ENCODE data around the gene SMOC2. TPM values are rescaled to one million over a fixed set of nuclear protein-coding genes. Genes with fewer than 3 reads are reported as not detected.

SMOC2 gene
- polyA plus RNA-seq, 2 of the 4 experiments (the other 2 are of a cell fraction) = not detected

DNA sequence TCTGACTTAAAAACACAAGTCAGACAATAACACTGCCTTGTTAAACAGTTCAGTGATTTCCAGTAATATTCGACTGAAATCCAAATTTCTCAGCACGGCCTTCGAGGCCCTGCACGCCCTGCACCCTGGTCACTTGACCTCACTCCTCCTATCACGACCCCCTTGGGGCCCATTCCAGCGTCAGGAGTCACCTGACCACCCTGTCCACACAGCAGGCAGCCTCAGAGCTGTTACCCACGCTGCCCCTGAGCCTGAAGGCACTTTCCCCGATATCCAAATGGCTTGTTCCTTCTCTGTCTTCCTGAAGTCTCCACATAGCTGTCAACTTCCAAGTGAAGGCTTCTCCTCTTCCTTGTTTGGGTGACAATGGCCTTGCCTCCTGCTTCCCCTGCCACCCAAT is 33.1 kb upstream of the SMOC2 start:
- Histone ChIP-seq H3K4me1 (no peaks in the 10 kb centered on the region), H3K4me2 (no peak overlapping the region), H3K27ac (no peak overlapping the region), H3K4me3 (no peak overlapping the region), H3K9me3 (no peaks in the 10 kb centered on the region)
- ChIA-PET POLR2A (no interaction called here), CTCF (no interaction called here)
- no peak for DNase-seq (ENCODE audit: low read depth in 1 of 2, low spot score in 1 of 2)
- WGBS (ENCODE audit: missing lambda C conversion rate) = 6% methylated on average over 8 of the region's 8 CpGs
- no peak for FAIRE-seq
- ATAC-seq = no peak
- TF ChIP-seq, protein P1, sequence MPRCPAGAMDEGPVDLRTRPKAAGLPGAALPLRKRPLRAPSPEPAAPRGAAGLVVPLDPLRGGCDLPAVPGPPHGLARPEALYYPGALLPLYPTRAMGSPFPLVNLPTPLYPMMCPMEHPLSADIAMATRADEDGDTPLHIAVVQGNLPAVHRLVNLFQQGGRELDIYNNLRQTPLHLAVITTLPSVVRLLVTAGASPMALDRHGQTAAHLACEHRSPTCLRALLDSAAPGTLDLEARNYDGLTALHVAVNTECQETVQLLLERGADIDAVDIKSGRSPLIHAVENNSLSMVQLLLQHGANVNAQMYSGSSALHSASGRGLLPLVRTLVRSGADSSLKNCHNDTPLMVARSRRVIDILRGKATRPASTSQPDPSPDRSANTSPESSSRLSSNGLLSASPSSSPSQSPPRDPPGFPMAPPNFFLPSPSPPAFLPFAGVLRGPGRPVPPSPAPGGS (IDR thresholded peaks at IDR 0.05) = no peak
- TF ChIP-seq EHMT2 (IDR thresholded peaks at IDR 0.05; ENCODE audit: low read depth) (no peak), EHF (CRISPR knock-in tag; IDR thresholded peaks at IDR 0.05) (no peak), CBX2 (IDR thresholded peaks at IDR 0.05; ENCODE audit: borderline replicate concordance, low read depth) (no peak), SMC3 (IDR thresholded peaks at IDR 0.05) (no peak), TP53 (CRISPR knock-in tag; IDR thresholded peaks at IDR 0.05) (no peak), POLR2A (IDR thresholded peaks at IDR 0.05; ENCODE audit: low read length) (no peak), RCOR1 (IDR thresholded peaks at IDR 0.05; ENCODE audit: low read depth, low read length) (no peak), FOSL2 (IDR thresholded peaks at IDR 0.05) (no peak), FOSL2 (CRISPR knock-in tag; IDR thresholded peaks at IDR 0.05) (no peak)
- TF ChIP-seq, protein P2, sequence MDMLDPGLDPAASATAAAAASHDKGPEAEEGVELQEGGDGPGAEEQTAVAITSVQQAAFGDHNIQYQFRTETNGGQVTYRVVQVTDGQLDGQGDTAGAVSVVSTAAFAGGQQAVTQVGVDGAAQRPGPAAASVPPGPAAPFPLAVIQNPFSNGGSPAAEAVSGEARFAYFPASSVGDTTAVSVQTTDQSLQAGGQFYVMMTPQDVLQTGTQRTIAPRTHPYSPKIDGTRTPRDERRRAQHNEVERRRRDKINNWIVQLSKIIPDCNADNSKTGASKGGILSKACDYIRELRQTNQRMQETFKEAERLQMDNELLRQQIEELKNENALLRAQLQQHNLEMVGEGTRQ (IDR thresholded peaks at IDR 0.05) = no peak

DNA sequence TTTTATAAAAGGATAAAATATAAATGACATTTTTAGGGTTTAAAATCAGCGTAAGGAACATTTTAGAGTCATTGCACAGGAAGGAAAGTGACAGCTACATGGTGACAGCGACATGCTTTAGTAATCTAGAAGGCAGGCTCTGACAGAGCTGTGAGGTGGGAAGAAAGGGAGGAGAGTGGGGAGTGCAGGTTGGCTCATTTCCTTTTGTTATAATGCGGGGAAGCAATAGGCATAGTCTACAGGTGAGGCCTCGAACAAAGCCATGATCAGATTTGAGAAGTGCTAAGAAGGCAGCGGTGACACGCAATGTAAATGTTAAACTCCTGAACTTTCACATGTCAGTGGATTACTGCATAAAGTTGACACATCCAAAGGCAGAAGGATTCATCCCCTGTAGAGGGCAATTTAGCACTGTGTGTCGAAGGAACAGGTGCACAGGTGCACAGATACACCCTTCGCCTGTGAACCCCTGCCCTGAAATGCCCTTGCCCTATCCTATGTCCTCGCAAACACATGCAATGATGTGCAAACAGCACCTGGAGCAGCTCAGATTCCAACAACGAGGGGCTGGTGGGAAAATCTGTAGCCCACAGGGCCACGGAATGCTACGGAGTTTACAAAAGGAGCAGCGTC is 32.4 kb upstream of the SMOC2 start:
- Histone ChIP-seq H3K27ac (no peak overlapping the region), H3K4me2 (no peak overlapping the region), H3K4me3 (no peak overlapping the region), H3K9me3 (no peaks in the 10 kb centered on the region), H3K4me1 (no peaks in the 10 kb centered on the region)
- no peak for FAIRE-seq
- ChIA-PET POLR2A (no interaction called here), CTCF (no interaction called here)
- TF ChIP-seq ESRRA (IDR thresholded peaks at IDR 0.05; ENCODE audit: borderline replicate concordance, low read length) = no peak
- TF ChIP-seq SMC3 (IDR thresholded peaks at IDR 0.05) = no peak
- TF ChIP-seq KDM5A (IDR thresholded peaks at IDR 0.05) = no peak
- no peak for TF ChIP-seq EHMT2 (IDR thresholded peaks at IDR 0.05; ENCODE audit: low read depth)
- TF ChIP-seq CHD4 (IDR thresholded peaks at IDR 0.05; ENCODE audit: borderline replicate concordance) = no peak
- no peak for TF ChIP-seq ATOH8 (CRISPR knock-in tag; IDR thresholded peaks at IDR 0.05; ENCODE audit: low read depth)
- TF ChIP-seq EP300 (IDR thresholded peaks at IDR 0.05) = no peak
- TF ChIP-seq HOXA7 (CRISPR knock-in tag; IDR thresholded peaks at IDR 0.05) = no peak
- TF ChIP-seq HOXB13 (CRISPR knock-in tag; IDR thresholded peaks at IDR 0.05; ENCODE audit: low read depth) = no peak
- TF ChIP-seq ZC3H11A (IDR thresholded peaks at IDR 0.05) = no peak
- TF ChIP-seq GATA3 (IDR thresholded peaks at IDR 0.05; ENCODE audit: borderline replicate concordance) = no peak
- TF ChIP-seq CHD2 (IDR thresholded peaks at IDR 0.05; ENCODE audit: low read length, partially characterized antibody) = no peak
- ATAC-seq = no peak
- DNase-seq (ENCODE audit: low read depth in 1 of 2, low spot score in 1 of 2) = no peak
- WGBS (ENCODE audit: missing lambda C conversion rate) = 59% methylated on average over 13 of the region's 13 CpGs

GRCh38 chr6:168410035-168410434 is 30.9 kb upstream of the SMOC2 start:
- FAIRE-seq (no peak), ATAC-seq (no peak), DNase-seq (ENCODE audit: low read depth in 1 of 2, low spot score in 1 of 2) (no peak)
- ChIA-PET POLR2A (no interaction called here), CTCF (no interaction called here)
- H3K9me3 ChIP-seq = no peaks in the 10 kb centered on the region
- no peak overlapping the region for H3K27ac ChIP-seq
- no peak overlapping the region for H3K4me3 ChIP-seq
- TF ChIP-seq CBX8 (IDR thresholded peaks at IDR 0.05) = no peak
- no peak for TF ChIP-seq NFE2L2 (conservative IDR thresholded peaks at IDR 0.05; ENCODE audit: low read length)
- TF ChIP-seq TFCP2L1 (CRISPR knock-in tag; IDR thresholded peaks at IDR 0.05) = no peak
- TF ChIP-seq KDM1A (IDR thresholded peaks at IDR 0.05; ENCODE audit: low read depth) = no peak
- no peak for TF ChIP-seq ATOH8 (CRISPR knock-in tag; IDR thresholded peaks at IDR 0.05; ENCODE audit: low read depth)
- TF ChIP-seq FOSL2 (IDR thresholded peaks at IDR 0.05) = no peak
- TF ChIP-seq FOSL2 (CRISPR knock-in tag; IDR thresholded peaks at IDR 0.05) = no peak
- TF ChIP-seq KDM5A (IDR thresholded peaks at IDR 0.05) = no peak
- TF ChIP-seq CBX2 (IDR thresholded peaks at IDR 0.05; ENCODE audit: borderline replicate concordance, low read depth) = no peak
- TF ChIP-seq RNF2 (IDR thresholded peaks at IDR 0.05; ENCODE audit: borderline replicate concordance, low read depth) = no peak
- TF ChIP-seq, protein P3, sequence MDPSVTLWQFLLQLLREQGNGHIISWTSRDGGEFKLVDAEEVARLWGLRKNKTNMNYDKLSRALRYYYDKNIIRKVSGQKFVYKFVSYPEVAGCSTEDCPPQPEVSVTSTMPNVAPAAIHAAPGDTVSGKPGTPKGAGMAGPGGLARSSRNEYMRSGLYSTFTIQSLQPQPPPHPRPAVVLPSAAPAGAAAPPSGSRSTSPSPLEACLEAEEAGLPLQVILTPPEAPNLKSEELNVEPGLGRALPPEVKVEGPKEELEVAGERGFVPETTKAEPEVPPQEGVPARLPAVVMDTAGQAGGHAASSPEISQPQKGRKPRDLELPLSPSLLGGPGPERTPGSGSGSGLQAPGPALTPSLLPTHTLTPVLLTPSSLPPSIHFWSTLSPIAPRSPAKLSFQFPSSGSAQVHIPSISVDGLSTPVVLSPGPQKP (IDR thresholded peaks at IDR 0.05; ENCODE audit: low read depth, low read length) = no peak
- no peak for TF ChIP-seq JUNB (IDR thresholded peaks at IDR 0.05)
- no peak for TF ChIP-seq CTCF (IDR thresholded peaks at IDR 0.05)
- TF ChIP-seq CHD2 (IDR thresholded peaks at IDR 0.05; ENCODE audit: low read length, partially characterized antibody) = no peak
- no peaks in the 10 kb centered on the region for H3K4me1 ChIP-seq
- no peak overlapping the region for H3K4me2 ChIP-seq
- 68% methylated on average over 8 of the region's 8 CpGs for WGBS (ENCODE audit: missing lambda C conversion rate)

All from A549 (cell line).